ENCODE results near the gene RAI1.

Gene RAI1

DNA sequence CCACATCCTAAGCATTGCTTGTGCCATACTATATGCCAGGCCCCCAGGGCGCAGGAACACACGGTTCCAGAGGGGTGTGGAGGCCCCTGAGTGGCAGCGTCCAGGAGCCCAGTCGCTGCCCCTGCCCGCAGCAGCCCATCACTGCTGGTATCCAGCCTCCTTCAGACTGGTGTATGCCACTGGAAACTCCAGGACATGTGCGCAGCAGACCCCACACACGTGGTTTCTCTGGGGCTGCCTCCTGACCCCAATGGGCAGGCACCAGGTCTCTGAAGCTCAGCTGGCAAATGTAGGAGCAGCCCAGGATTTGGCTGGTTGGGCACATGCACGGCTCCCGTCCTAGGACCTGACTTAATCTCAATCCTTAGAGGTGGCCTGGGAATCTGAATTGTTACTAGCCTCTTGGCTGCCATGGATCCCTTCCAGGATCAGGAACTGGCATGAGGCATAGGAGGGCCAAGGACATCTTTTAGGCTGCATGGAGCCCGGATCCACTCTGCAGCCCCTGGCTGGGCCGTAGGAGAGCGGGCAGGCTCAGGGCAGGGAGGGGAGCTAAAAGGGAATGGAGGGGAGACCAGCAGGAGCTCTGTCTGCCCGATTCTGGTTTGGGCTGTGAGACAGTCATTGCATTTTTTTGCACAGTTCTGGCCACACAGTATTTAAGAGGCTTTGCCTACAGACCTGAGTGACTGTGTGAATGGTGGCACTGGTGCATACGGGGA lies 62.3 kb downstream of the RAI1 start:
- Histone ChIP-seq H3K27me3 (ENCODE audit: control insufficient read depth, insufficient read depth, low read length) (no peaks in the 10 kb centered on the region), H3K4me1 (ENCODE audit: control insufficient read depth, insufficient read depth, low read length) (peaks cover 5% of the 10 kb centered on the region; the same call in 1 of the 2 replicates), H3K36me3 (ENCODE audit: control insufficient read depth, insufficient read depth, low read length) (no peaks in the 10 kb centered on the region), H3K4me3 (ENCODE audit: low read length) (no peak overlapping the region), H3K27ac (ENCODE audit: low read length) (no peak overlapping the region), H3K9me3 (ENCODE audit: control insufficient read depth, insufficient read depth, low read length) (no peaks in the 10 kb centered on the region)
- no CpG with 5 or more reads among the region's 14 CpGs for WGBS (ENCODE audit: insufficient coverage, insufficient read length)
- no peak for DNase-seq (ENCODE audit: low read depth, low spot score)

DNA sequence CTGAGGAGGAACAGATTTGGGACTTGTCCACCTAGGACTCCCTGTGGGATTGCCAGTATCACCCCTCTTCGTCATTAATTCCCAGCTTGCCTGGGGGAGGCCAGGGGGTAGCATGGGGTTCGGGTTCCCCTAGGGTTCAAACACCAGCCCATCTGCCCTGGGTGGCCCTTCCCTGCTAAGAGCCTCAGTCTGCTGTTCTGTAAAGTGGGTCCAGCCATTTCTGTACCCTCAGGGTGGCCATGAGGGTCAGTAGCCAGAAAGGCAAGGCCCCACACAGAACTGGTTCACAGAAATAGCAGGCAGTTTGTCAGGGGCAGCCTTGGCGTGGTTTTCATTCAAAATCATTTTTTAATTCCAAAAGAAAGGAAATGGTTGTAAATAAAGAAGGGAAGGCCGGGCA lies 62.9 kb downstream of the RAI1 start:
- no peak for DNase-seq (ENCODE audit: low read depth, low spot score)
- WGBS (ENCODE audit: insufficient coverage, insufficient read length): no CpG with 5 or more reads among the region's 4 CpGs
- Histone ChIP-seq H3K36me3 (ENCODE audit: control insufficient read depth, insufficient read depth, low read length) (no peaks in the 10 kb centered on the region), H3K4me3 (ENCODE audit: low read length) (no peak overlapping the region), H3K9me3 (ENCODE audit: control insufficient read depth, insufficient read depth, low read length) (no peaks in the 10 kb centered on the region), H3K4me1 (ENCODE audit: control insufficient read depth, insufficient read depth, low read length) (peaks cover 2% of the 10 kb centered on the region; the same call in 1 of the 2 replicates), H3K27me3 (ENCODE audit: control insufficient read depth, insufficient read depth, low read length) (no peaks in the 10 kb centered on the region), H3K27ac (ENCODE audit: low read length) (no peak overlapping the region)

GRCh38 chr17:17745476-17746455 lies 64.5 kb downstream of the RAI1 start:
- Histone ChIP-seq H3K4me3 (ENCODE audit: low read length) (no peak overlapping the region), H3K9me3 (ENCODE audit: control insufficient read depth, insufficient read depth, low read length) (no peaks in the 10 kb centered on the region), H3K4me1 (ENCODE audit: control insufficient read depth, insufficient read depth, low read length) (peaks cover 1% of the 10 kb centered on the region; the same call in 1 of the 2 replicates), H3K27ac (ENCODE audit: low read length) (no peak overlapping the region), H3K27me3 (ENCODE audit: control insufficient read depth, insufficient read depth, low read length) (no peaks in the 10 kb centered on the region), H3K36me3 (ENCODE audit: control insufficient read depth, insufficient read depth, low read length) (no peaks in the 10 kb centered on the region)
- no CpG with 5 or more reads among the region's 33 CpGs for WGBS (ENCODE audit: insufficient coverage, insufficient read length)
- DNase-seq (ENCODE audit: low read depth, low spot score): no peak

- H3K4me1 ChIP-seq (ENCODE audit: control insufficient read depth, insufficient read depth, low read length): peaks cover 8% of the 10 kb centered on the region
- no peak overlapping the region for H3K4me3 ChIP-seq (ENCODE audit: low read length)
- no peaks in the 10 kb centered on the region for H3K9me3 ChIP-seq (ENCODE audit: control insufficient read depth, insufficient read depth, low read length)
- no peaks in the 10 kb centered on the region for H3K36me3 ChIP-seq (ENCODE audit: control insufficient read depth, insufficient read depth, low read length)
- no peak for DNase-seq (ENCODE audit: low read depth, low spot score)
- WGBS (ENCODE audit: insufficient coverage, insufficient read length): no CpG with 5 or more reads among the region's 3 CpGs
- no peak overlapping the region for H3K27ac ChIP-seq (ENCODE audit: low read length)
- H3K27me3 ChIP-seq (ENCODE audit: control insufficient read depth, insufficient read depth, low read length): no peaks in the 10 kb centered on the region
Observed at GRCh38 chr17:17748179-17748578, 66.9 kb downstream of the RAI1 start.

- no CpG with 5 or more reads among the region's 8 CpGs for WGBS (ENCODE audit: insufficient coverage, insufficient read length)
- Histone ChIP-seq H3K27me3 (ENCODE audit: control insufficient read depth, insufficient read depth, low read length) (no peaks in the 10 kb centered on the region), H3K4me3 (ENCODE audit: low read length) (no peak overlapping the region), H3K36me3 (ENCODE audit: control insufficient read depth, insufficient read depth, low read length) (no peaks in the 10 kb centered on the region), H3K27ac (ENCODE audit: low read length) (no peak overlapping the region), H3K9me3 (ENCODE audit: control insufficient read depth, insufficient read depth, low read length) (no peaks in the 10 kb centered on the region), H3K4me1 (ENCODE audit: control insufficient read depth, insufficient read depth, low read length) (peaks cover 8% of the 10 kb centered on the region)
- no peak for DNase-seq (ENCODE audit: low read depth, low spot score)
Observed at GRCh38 chr17:17748604-17749003, 67.3 kb downstream of the RAI1 start.

DNA sequence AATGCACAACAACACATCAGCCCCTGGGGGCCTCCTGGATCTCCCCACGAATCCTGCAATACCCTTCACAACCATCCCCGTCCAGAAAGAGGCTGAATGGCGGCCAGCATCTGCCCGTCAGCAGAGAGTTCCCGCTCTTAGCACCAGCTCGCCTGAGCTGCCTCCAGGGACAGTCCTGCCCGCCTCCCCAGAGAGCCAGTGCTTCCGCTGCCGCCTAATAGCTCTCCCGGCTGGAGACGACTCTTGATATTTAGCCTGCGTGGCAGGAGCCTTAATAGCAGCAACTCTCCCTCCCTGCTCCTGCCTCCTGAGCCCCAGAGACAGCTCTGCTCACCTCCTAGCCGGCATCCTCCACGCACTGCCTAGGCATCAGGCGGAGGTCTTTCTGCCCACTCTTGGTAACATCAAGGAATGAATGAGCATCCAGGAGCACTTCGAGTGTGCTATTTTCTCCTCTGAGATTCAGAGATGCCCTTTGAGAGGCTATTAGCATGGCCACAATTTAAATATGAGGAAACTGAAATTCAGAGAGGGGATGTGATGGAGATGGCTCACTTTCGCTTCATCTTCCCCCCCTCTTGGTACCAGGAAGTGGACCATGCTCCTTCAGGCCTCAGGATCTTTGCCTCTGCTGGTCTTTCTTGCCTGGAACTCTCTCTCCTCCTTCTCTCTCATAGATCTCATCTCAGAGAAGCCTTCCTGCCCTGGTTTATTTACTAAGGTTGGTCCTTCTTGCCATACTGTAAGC lies 67.9 kb downstream of the RAI1 start:
- Histone ChIP-seq H3K27ac (ENCODE audit: low read length) (no peak overlapping the region), H3K4me1 (ENCODE audit: control insufficient read depth, insufficient read depth, low read length) (peaks cover 8% of the 10 kb centered on the region), H3K36me3 (ENCODE audit: control insufficient read depth, insufficient read depth, low read length) (no peaks in the 10 kb centered on the region), H3K27me3 (ENCODE audit: control insufficient read depth, insufficient read depth, low read length) (no peaks in the 10 kb centered on the region), H3K4me3 (ENCODE audit: low read length) (no peak overlapping the region), H3K9me3 (ENCODE audit: control insufficient read depth, insufficient read depth, low read length) (no peaks in the 10 kb centered on the region)
- no CpG with 5 or more reads among the region's 17 CpGs for WGBS (ENCODE audit: insufficient coverage, insufficient read length)
- no peak for DNase-seq (ENCODE audit: low read depth, low spot score)

GRCh38 chr17:17749921-17750320 lies 68.7 kb downstream of the RAI1 start:
- Histone ChIP-seq H3K27ac (ENCODE audit: low read length) (no peak overlapping the region), H3K27me3 (ENCODE audit: control insufficient read depth, insufficient read depth, low read length) (no peaks in the 10 kb centered on the region), H3K4me1 (ENCODE audit: control insufficient read depth, insufficient read depth, low read length) (peaks cover 8% of the 10 kb centered on the region), H3K36me3 (ENCODE audit: control insufficient read depth, insufficient read depth, low read length) (no peaks in the 10 kb centered on the region), H3K4me3 (ENCODE audit: low read length) (no peak overlapping the region), H3K9me3 (ENCODE audit: control insufficient read depth, insufficient read depth, low read length) (no peaks in the 10 kb centered on the region)
- DNase-seq (ENCODE audit: low read depth, low spot score): peak; percentile 89
- no CpG with 5 or more reads among the region's 6 CpGs for WGBS (ENCODE audit: insufficient coverage, insufficient read length)

- no CpG with 5 or more reads among the region's 8 CpGs for WGBS (ENCODE audit: insufficient coverage, insufficient read length)
- DNase-seq (ENCODE audit: low read depth, low spot score): no peak
- H3K4me1 ChIP-seq (ENCODE audit: control insufficient read depth, insufficient read depth, low read length): peaks cover 8% of the 10 kb centered on the region
Observed at GRCh38 chr17:17750881-17751280, 69.6 kb downstream of the RAI1 start.

GRCh38 chr17:17751489-17752088 lies 70.3 kb downstream of the RAI1 start:
- Histone ChIP-seq H3K4me3 (ENCODE audit: low read length) (no peak overlapping the region), H3K27ac (ENCODE audit: low read length) (no peak overlapping the region), H3K27me3 (ENCODE audit: control insufficient read depth, insufficient read depth, low read length) (no peaks in the 10 kb centered on the region), H3K9me3 (ENCODE audit: control insufficient read depth, insufficient read depth, low read length) (no peaks in the 10 kb centered on the region), H3K36me3 (ENCODE audit: control insufficient read depth, insufficient read depth, low read length) (no peaks in the 10 kb centered on the region), H3K4me1 (ENCODE audit: control insufficient read depth, insufficient read depth, low read length) (peaks cover 8% of the 10 kb centered on the region)
- WGBS (ENCODE audit: insufficient coverage, insufficient read length): no CpG with 5 or more reads among the region's 17 CpGs
- no peak for DNase-seq (ENCODE audit: low read depth, low spot score)

More at GRCh38 chr17:17750881-17751280, 69.6 kb downstream of the RAI1 start:
- Histone ChIP-seq H3K27ac (ENCODE audit: low read length) (no peak overlapping the region), H3K9me3 (ENCODE audit: control insufficient read depth, insufficient read depth, low read length) (no peaks in the 10 kb centered on the region), H3K27me3 (ENCODE audit: control insufficient read depth, insufficient read depth, low read length) (no peaks in the 10 kb centered on the region), H3K4me3 (ENCODE audit: low read length) (no peak overlapping the region), H3K36me3 (ENCODE audit: control insufficient read depth, insufficient read depth, low read length) (no peaks in the 10 kb centered on the region)
